K562 (cell line): ENCODE results near the gene RPS19. TPM values are rescaled to one million over a fixed set of nuclear protein-coding genes. Genes with fewer than 3 reads are reported as not detected.

Source experiments
- ATAC-seq: fragments of 200-7000 bp; cut with Tn5 transposase; 3 replicates; pipeline ENCODE4 v1.9.1; 2020; ENCODE audit warnings: moderate library complexity
- BruUV-seq: library from RNA; stranded (reverse); fragments of 400-500 nt; replicated peaks from 2 replicates; lab custom pipeline; 2021; lab: Mats Ljungman, UMichigan
- CTCF ChIA-PET: fragments of 300-600 bp; formaldehyde crosslinking; extraction: SDS; loops from one replicate; lab custom pipeline; 2021; ENCODE audit warnings: low intra/inter-chr PET ratio; lab: Yijun Ruan, JAX
- POLR2A ChIA-PET: fragments of 300-600, 350-650 bp; sonication (Branson Sonifier 250); formaldehyde crosslinking; extraction: SDS; loops from one replicate; lab custom pipeline; 2021; ENCODE audit warnings: antibody characterized with exemption, inconsistent platforms; lab: Yijun Ruan, JAX
- DNase-seq, 4 experiments: peaks; one replicate each; pipeline versions ENCODE4 v3.0.0 to v3.0.0-alpha.2; 2011 to 2018; ENCODE audit warnings: low spot score in 3 of 4, mixed read lengths in 3 of 4; ENCODE audit errors: extremely low read depth in 1 of 4
- FAIRE-seq: peaks from 2 replicates; lab custom pipeline; 2011; peaks lifted over from hg19 to GRCh38; lab: Jason Lieb, UNC
- H2AFZ ChIP-seq: 2 replicates; pipeline ENCODE4 v1.6.0; 2011; ENCODE audit warnings: low read depth, low read length, control low read depth, inconsistent platforms
- H3K27ac ChIP-seq: fragments of 200-600 bp; 3 replicates; pipeline ENCODE4 v1.8.0; 2011; ENCODE audit warnings: low read depth, mild to moderate bottlenecking, control low read depth, inconsistent platforms, low read length, moderate library complexity, mixed read lengths; ENCODE audit errors: extremely low read depth
- H3K27me3 ChIP-seq, 2 experiments: fragments of 300-600 bp in 1 of 2; 2 replicates in 1 of 2; 3 replicates in 1 of 2; pipeline versions ENCODE4 v1.6.0 to v1.8.0; 2011; ENCODE audit warnings: inconsistent platforms in 2 of 2, low read length in 2 of 2, mild to moderate bottlenecking in 1 of 2, mixed read lengths in 1 of 2, moderate library complexity in 1 of 2; ENCODE audit not compliant: control insufficient read depth in 2 of 2, insufficient read depth in 2 of 2
- H3K36me3 ChIP-seq: fragments of 300-600 bp; 3 replicates; pipeline ENCODE4 v1.8.0; 2011; ENCODE audit warnings: mild to moderate bottlenecking, low read length, inconsistent platforms; ENCODE audit not compliant: control insufficient read depth, insufficient read depth
- H3K4me1 ChIP-seq, 2 experiments: fragments of 200-600 bp in 1 of 2; replicated peaks in 1 of 2; 2 replicates in 1 of 2; 3 replicates in 1 of 2; pipeline versions ENCODE4 v1.5.1 to v1.8.0; 2011; ENCODE audit warnings: inconsistent platforms in 2 of 2, low read length in 2 of 2, mild to moderate bottlenecking in 1 of 2, mixed read lengths in 1 of 2, moderate library complexity in 1 of 2; ENCODE audit not compliant: control insufficient read depth in 2 of 2, insufficient read depth in 2 of 2
- H3K4me2 ChIP-seq: 2 replicates; pipeline ENCODE4 v1.6.1; 2011; ENCODE audit warnings: low read length, control low read depth, inconsistent platforms, mixed read lengths; ENCODE audit not compliant: insufficient read depth
- H3K4me3 ChIP-seq: fragments of 200-600 bp; sonication (generic), shearing (Covaris generic); 2 replicates; pipeline ENCODE4 v1.5.1; 2016; ENCODE audit warnings: control low read depth, inconsistent platforms
- H3K79me2 ChIP-seq: fragments of 200-600 bp; 3 replicates; pipeline ENCODE4 v1.8.0; 2011; ENCODE audit warnings: low read length, inconsistent platforms; ENCODE audit not compliant: control insufficient read depth, insufficient read depth
- H3K9ac ChIP-seq, 2 experiments: 2 replicates each; pipeline versions ENCODE4 v1.6.0 to v1.6.1; 2011; ENCODE audit warnings: low read depth in 2 of 2, low read length in 2 of 2, control low read depth in 1 of 2, inconsistent platforms in 1 of 2, mild to moderate bottlenecking in 1 of 2, mixed read lengths in 1 of 2; ENCODE audit not compliant: insufficient read depth in 1 of 2
- H3K9me1 ChIP-seq: one replicate; pipeline ENCODE4 v1.6.0; 2011; ENCODE audit warnings: inconsistent platforms, mild to moderate bottlenecking, low read length, moderate library complexity; ENCODE audit not compliant: control insufficient read depth, insufficient read depth
- H3K9me3 ChIP-seq: replicated peaks from 2 replicates; pipeline ENCODE4 v1.5.1; 2011; ENCODE audit warnings: low read depth, low read length, inconsistent platforms; ENCODE audit not compliant: control insufficient read depth, insufficient read depth
- H4K20me1 ChIP-seq: replicated peaks from 2 replicates; pipeline ENCODE4 v1.6.1; 2011; ENCODE audit warnings: low read length, inconsistent platforms, mixed read lengths; ENCODE audit not compliant: control insufficient read depth, insufficient read depth
- BRD4 ChIP-seq: fragments of 200-600 bp; sonication (generic); IDR thresholded peaks from 2 replicates; pipeline ENCODE4 v1.6.1; 2017; ENCODE audit warnings: inconsistent platforms
- CAMTA2 ChIP-seq: fragments of 250-450 bp; sonication (Bioruptor Pico); conservative IDR thresholded peaks from 2 replicates; pipeline ENCODE4 v1.5.1; 2022
- CBX5 ChIP-seq: IDR thresholded peaks from 2 replicates; pipeline ENCODE4 v1.6.1; 2014; ENCODE audit warnings: low read depth, borderline replicate concordance
- HSF4 ChIP-seq: fragments of 250-450 bp; sonication (Bioruptor Pico); IDR thresholded peaks from 2 replicates; pipeline ENCODE4 v2.1.2; 2022; ENCODE audit warnings: mild to moderate bottlenecking, moderate library complexity, borderline replicate concordance
- MYC ChIP-seq, 2 experiments: fragments of 250-450 bp in 1 of 2; sonication (Bioruptor Pico) in 1 of 2; IDR thresholded peaks; 2 replicates each; pipeline versions ENCODE4 v1.5.1 to v1.6.1; 2012 to 2021; ENCODE audit warnings: low read depth in 2 of 2, borderline replicate concordance in 1 of 2, improper control_type of control experiment in 1 of 2, low read length in 1 of 2, mild to moderate bottlenecking in 1 of 2, moderate library complexity in 1 of 2
- NBN ChIP-seq: fragments of 450-650 bp; IDR thresholded peaks from 2 replicates; pipeline ENCODE4 v1.6.1; 2016; ENCODE audit warnings: low read depth, mild to moderate bottlenecking
- POLR3G ChIP-seq: IDR thresholded peaks from 2 replicates; pipeline ENCODE4 v1.6.1; 2011; ENCODE audit not compliant: insufficient read length, insufficient replicate concordance; ENCODE audit errors: extremely low read depth
- SMAD4 ChIP-seq: fragments of 250-450 bp; sonication (Bioruptor Pico); conservative IDR thresholded peaks from 2 replicates; pipeline ENCODE4 v1.8.0; 2021; ENCODE audit warnings: inconsistent platforms, mild to moderate bottlenecking, moderate library complexity
- SOX6 ChIP-seq: fragments of 450-650 bp; IDR thresholded peaks from 2 replicates; pipeline ENCODE4 v1.6.1; 2014; ENCODE audit warnings: mild to moderate bottlenecking
- SP2 ChIP-seq: IDR thresholded peaks from 2 replicates; pipeline ENCODE4 v1.6.1; 2011; ENCODE audit warnings: mild to moderate bottlenecking, low read depth, low read length, moderate library complexity; ENCODE audit not compliant: poor library complexity, severe bottlenecking; ENCODE audit errors: extremely low read depth
- TAL1 ChIP-seq: fragments of 450-650 bp; IDR thresholded peaks from 2 replicates; pipeline ENCODE4 v1.6.1; 2016; ENCODE audit warnings: mild to moderate bottlenecking
- THRAP3 ChIP-seq: fragments of 450-650 bp; IDR thresholded peaks from 2 replicates; pipeline ENCODE4 v1.6.1; 2016; ENCODE audit warnings: mild to moderate bottlenecking, inconsistent platforms, borderline replicate concordance
- ZBTB43 ChIP-seq: sonication (generic); formaldehyde crosslinking; IDR thresholded peaks from 2 replicates; pipeline ENCODE4 v1.8.0; 2023; ENCODE audit warnings: mild to moderate bottlenecking, missing genetic modification reagents
- ZNF280A ChIP-seq: fragments of 450-650 bp; IDR thresholded peaks from 2 replicates; pipeline ENCODE4 v1.6.1; 2018; ENCODE audit warnings: mild to moderate bottlenecking, low read depth; ENCODE audit not compliant: partially characterized antibody
- ZNF436 ChIP-seq: fragments of 250-450, 450-650 bp; sonication (Bioruptor Pico); formaldehyde crosslinking; IDR thresholded peaks from 2 replicates; pipeline ENCODE4 v1.7.0; 2020; ENCODE audit warnings: mild to moderate bottlenecking
- ZNF592 ChIP-seq: fragments of 450-650 bp; IDR thresholded peaks from 2 replicates; pipeline ENCODE4 v1.6.1; 2017; ENCODE audit warnings: antibody characterized with exemption, mild to moderate bottlenecking
- WGBS: fragments of 100-300 bp; shearing (Covaris generic); methylation state at CpG from one replicate; pipeline ENCODE4 v1.1.6; 2016; ENCODE audit warnings: low coverage, mixed read lengths; ENCODE audit not compliant: insufficient coverage; ENCODE audit errors: missing lambda C conversion rate; 5-methylcytosine and 5-hydroxymethylcytosine counted together
- in situ Hi-C: fragments of 300-500 bp; cut with MboI; formaldehyde crosslinking; loops from 4 replicates; pipeline ENCODE4 v1.15.0; 2018; ENCODE audit warnings: inconsistent platforms, mixed read lengths
- intact Hi-C: fragments of 100-400 bp; cut with micrococcal nuclease; formaldehyde crosslinking; loops from 2 replicates; pipeline ENCODE4 v1.14.2; 2022
- polyA plus RNA-seq, 8 experiments: library from polyadenylated mRNA; depleted of rRNA in 4 of 8; stranded (reverse) in 5 of 8; unstranded in 3 of 8; fragments of >200 nt; fragmentation: Nextera tagmentation in 2 of 8; fragmentation: Illumina TruSeq in 1 of 8; extraction: Ambion mirVana in 2 of 8; extraction: Trizol in 1 of 8; gene quantifications; 2 replicates each; pipeline versions ENCODE4 v1.2.1 to v1.2.3, GENCODE V29; 2011 to 2014; ENCODE audit warnings: inconsistent platforms in 1 of 8, missing spikeins in 1 of 8
- total RNA-seq, 7 experiments: library from RNA; depleted of rRNA in 6 of 7; stranded (reverse); fragments of >200 nt in 6 of 7; fragmentation: Illumina TruSeq in 2 of 7; extraction: Trizol in 2 of 7; gene quantifications; 2 replicates each; pipeline versions ENCODE4 v1.2.1 to v1.2.3, GENCODE V29; 2011 to 2021; ENCODE audit warnings: low replicate concordance in 1 of 7

The RPS19 gene
- total and polyA plus RNA-seq, 9 of the 15 experiments (the other 6 are each of a cell fraction or from before 2014, with no cell fraction given): 1,964 to 3,408 (median 2,747) TPM

- in situ Hi-C loops: no loop called here
- DNase-seq (peak; percentile 69 to 89 (median 78)), ATAC-seq (peak; percentile 90), FAIRE-seq (peak; percentile 86)
- Histone ChIP-seq H2AFZ (peak overlapping the region; percentile 66), H4K20me1 (no peaks in the 10 kb centered on the region), H3K9me3 (peaks cover 2% of the 10 kb centered on the region; the same call in 1 of the 2 replicates), H3K36me3 (no peaks in the 10 kb centered on the region), H3K9ac (no peak overlapping the region; a peak in 2 of 4 replicates), H3K79me2 (no peaks in the 10 kb centered on the region), H3K9me1 (no peaks in the 10 kb centered on the region), H3K4me3 (no peak overlapping the region), H3K4me1 (peaks cover 27 to 32% of the 10 kb centered on the region in 2 experiments; a peak in 4 of 5 replicates), H3K27me3 (no peaks in the 10 kb centered on the region), H3K4me2 (peak overlapping the region; percentile 64), H3K27ac (peak overlapping the region; percentile 32; the same call in 1 of the 3 replicates)
- WGBS: 0% methylated on average over 6 of the region's 7 CpGs
- CTCF ChIA-PET: no interaction called here
- intact Hi-C loops: loop anchor here (2.0 kb wide), 1 partner anchor 17 kb away; the partner anchor contains the start of gene RPS19
- POLR2A ChIA-PET: interaction anchor here (0.6 to 2.3 kb wide), 4 partner anchors 17 to 268 kb away, joined by 3 to 23 read pairs (median 4); partner anchors contain the start of gene RPS19
- no TSS peak for BruUV-seq
- TF ChIP-seq SMAD4 (CRISPR knock-in tag) (no peak), ZBTB43 (CRISPR knock-in tag) (no peak), MYC (IDR thresholded peaks at IDR 0.05; ENCODE audit: low read depth, low read length) (no peak), MYC (CRISPR knock-in tag; IDR thresholded peaks at IDR 0.05; ENCODE audit: borderline replicate concordance, low read depth) (no peak), NBN (peak; percentile 66; the same call in 1 of the 2 replicates), TAL1 (no peak), ZNF436 (no peak), CAMTA2 (no peak), SOX6 (no peak), CBX5 (no peak), SP2 (no peak), HSF4 (CRISPR knock-in tag) (no peak), POLR3G (no peak), ZNF280A (no peak), THRAP3 (no peak), BRD4 (no peak), ZNF592 (no peak)
These were observed 16.7 kb upstream of the RPS19 start for GRCh38 chr19:41843371-41843770.
